BE2C (cell line): ENCODE measurements around the gene CEBPE.
A peak's percentile ranks its signal among the peaks of the same experiment; 100 is the strongest.

Experiments used
- DNase-seq: peaks from one replicate; pipeline ENCODE4 v3.0.0-alpha.2; 2020
- H3K27me3 ChIP-seq: fragments of 250-450 bp; sonication (Bioruptor Pico); 2 replicates; pipeline ENCODE4 v1.5.1; 2020; ENCODE audit warnings: mild to moderate bottlenecking
- H3K36me3 ChIP-seq: fragments of 250-450 bp; sonication (Bioruptor Pico); 2 replicates; pipeline ENCODE4 v1.5.1; 2020; ENCODE audit warnings: mild to moderate bottlenecking
- H3K4me1 ChIP-seq: fragments of 250-450 bp; sonication (Bioruptor Pico); 2 replicates; pipeline ENCODE4 v1.5.1; 2020
- H3K4me3 ChIP-seq: 2 replicates; pipeline ENCODE4 v1.5.1; 2011; ENCODE audit warnings: low read depth, low read length
- H3K9me3 ChIP-seq: fragments of 250-450 bp; sonication (Bioruptor Pico); 2 replicates; pipeline ENCODE4 v1.5.1; 2020
- TF ChIP-seq, protein P1 (sequence below): IDR thresholded peaks from 2 replicates; pipeline ENCODE4 v1.5.1; 2012; ENCODE audit warnings: mild to moderate bottlenecking, low read depth, low read length

Gene CEBPE

GRCh38 chr14:23142826-23143225 is 23.8 kb upstream of the CEBPE start:
- H3K27me3 ChIP-seq = no peaks in the 10 kb centered on the region; the same call in 1 of the 2 replicates
- H3K4me3 ChIP-seq = no peak overlapping the region
- H3K4me1 ChIP-seq = peaks cover 7% of the 10 kb centered on the region
- H3K9me3 ChIP-seq = no peaks in the 10 kb centered on the region
- no peaks in the 10 kb centered on the region for H3K36me3 ChIP-seq
- DNase-seq = no peak
- TF ChIP-seq, protein P1, sequence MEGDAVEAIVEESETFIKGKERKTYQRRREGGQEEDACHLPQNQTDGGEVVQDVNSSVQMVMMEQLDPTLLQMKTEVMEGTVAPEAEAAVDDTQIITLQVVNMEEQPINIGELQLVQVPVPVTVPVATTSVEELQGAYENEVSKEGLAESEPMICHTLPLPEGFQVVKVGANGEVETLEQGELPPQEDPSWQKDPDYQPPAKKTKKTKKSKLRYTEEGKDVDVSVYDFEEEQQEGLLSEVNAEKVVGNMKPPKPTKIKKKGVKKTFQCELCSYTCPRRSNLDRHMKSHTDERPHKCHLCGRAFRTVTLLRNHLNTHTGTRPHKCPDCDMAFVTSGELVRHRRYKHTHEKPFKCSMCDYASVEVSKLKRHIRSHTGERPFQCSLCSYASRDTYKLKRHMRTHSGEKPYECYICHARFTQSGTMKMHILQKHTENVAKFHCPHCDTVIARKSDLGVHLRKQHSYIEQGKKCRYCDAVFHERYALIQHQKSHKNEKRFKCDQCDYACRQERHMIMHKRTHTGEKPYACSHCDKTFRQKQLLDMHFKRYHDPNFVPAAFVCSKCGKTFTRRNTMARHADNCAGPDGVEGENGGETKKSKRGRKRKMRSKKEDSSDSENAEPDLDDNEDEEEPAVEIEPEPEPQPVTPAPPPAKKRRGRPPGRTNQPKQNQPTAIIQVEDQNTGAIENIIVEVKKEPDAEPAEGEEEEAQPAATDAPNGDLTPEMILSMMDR = no peak

- Histone ChIP-seq H3K4me3 (no peak overlapping the region), H3K9me3 (no peaks in the 10 kb centered on the region), H3K4me1 (peaks cover 7% of the 10 kb centered on the region), H3K27me3 (no peaks in the 10 kb centered on the region; the same call in 1 of the 2 replicates), H3K36me3 (no peaks in the 10 kb centered on the region)
- TF ChIP-seq, protein P1 = no peak
- peak; percentile 66 for DNase-seq
Measured at GRCh38 chr14:23141706-23142444, 22.8 kb upstream of the CEBPE start.

DNA sequence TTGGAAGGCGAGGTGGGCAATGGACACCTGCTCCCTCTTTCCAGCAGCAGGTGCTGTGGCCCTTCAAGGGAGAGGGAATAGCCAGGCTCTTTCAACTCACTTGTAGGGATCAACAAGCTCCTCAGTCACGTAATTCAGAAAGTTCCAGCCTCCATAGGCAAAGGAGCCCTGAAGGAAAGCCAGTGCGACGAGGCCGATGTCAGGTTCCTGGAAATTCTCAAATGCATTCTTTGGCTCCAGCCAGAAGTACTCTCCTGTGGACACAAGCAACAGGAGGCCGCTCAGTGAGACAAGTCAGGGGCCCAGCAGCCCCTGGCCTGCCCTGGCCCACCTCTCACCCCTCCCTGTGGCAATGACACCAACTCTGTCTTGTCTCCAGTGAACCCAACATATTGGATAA is 21.3 kb upstream of the CEBPE start:
- Histone ChIP-seq H3K4me1 (peaks cover 7% of the 10 kb centered on the region), H3K27me3 (no peaks in the 10 kb centered on the region), H3K9me3 (no peaks in the 10 kb centered on the region), H3K36me3 (no peaks in the 10 kb centered on the region), H3K4me3 (no peak overlapping the region)
- TF ChIP-seq, protein P1 = no peak
- no peak for DNase-seq

GRCh38 chr14:23139874-23140273 is 20.8 kb upstream of the CEBPE start:
- no peak for DNase-seq
- Histone ChIP-seq H3K27me3 (no peaks in the 10 kb centered on the region), H3K4me1 (peaks cover 7% of the 10 kb centered on the region), H3K9me3 (no peaks in the 10 kb centered on the region), H3K36me3 (no peaks in the 10 kb centered on the region), H3K4me3 (no peak overlapping the region)
- TF ChIP-seq, protein P1 = no peak

DNA sequence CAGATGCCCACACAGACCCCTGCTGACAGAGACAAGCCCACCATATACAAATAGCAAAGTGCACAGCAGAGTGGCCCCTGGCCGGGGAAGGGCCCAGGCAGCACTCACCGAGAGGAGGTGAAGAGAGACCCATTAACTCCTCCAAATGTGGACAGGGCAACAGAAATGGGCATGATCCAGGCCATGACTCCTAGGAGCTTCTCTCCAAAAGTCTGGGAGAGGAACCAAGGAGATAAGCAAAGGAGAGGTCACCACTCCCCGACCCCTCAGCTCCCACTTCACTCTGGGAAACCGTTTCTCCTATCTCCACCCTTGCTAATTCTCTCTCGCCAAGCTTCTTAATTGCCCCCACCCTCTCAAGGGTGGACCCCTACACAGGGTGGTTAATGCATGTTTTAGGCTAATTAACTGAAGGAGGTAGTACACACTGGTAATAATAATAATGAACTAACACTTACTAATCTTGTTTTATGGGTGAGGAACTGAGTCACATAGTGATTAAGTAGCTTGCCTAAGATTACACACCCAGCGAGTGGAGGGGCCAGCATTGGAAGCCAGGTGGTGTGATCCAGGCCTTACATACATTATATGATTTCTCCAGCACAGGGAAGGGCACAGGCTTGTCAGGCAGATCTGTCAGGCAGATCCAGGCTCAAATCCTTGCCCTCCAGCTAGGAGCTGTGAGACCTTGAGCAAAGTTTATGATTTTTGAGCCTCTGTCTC is 18.9 kb upstream of the CEBPE start:
- DNase-seq = no peak
- no peaks in the 10 kb centered on the region for H3K36me3 ChIP-seq
- no peaks in the 10 kb centered on the region for H3K9me3 ChIP-seq
- H3K4me1 ChIP-seq = peaks cover 7% of the 10 kb centered on the region
- TF ChIP-seq, protein P1 = no peak
- H3K4me3 ChIP-seq = no peak overlapping the region
- no peaks in the 10 kb centered on the region for H3K27me3 ChIP-seq
